COR-L47 (cell line): Measurements from ENCODE around the gene VPS37C.
"Not testable (repeated sequence)": the region's sequence is repeated elsewhere in the genome, so short reads cannot be mapped to it uniquely, and the experiment has no call there.

Source experiments
- DNase-seq: peaks from one replicate; lab custom pipeline; 2025; lab: John Stamatoyannopoulos, UW

The VPS37C gene

GRCh38 chr11:61174949-61175348 lies 13.7 kb upstream of the VPS37C start:
- DNase-seq: no peak

GRCh38 chr11:61174273-61174672 lies 13.0 kb upstream of the VPS37C start:
- DNase-seq: no peak

DNA sequence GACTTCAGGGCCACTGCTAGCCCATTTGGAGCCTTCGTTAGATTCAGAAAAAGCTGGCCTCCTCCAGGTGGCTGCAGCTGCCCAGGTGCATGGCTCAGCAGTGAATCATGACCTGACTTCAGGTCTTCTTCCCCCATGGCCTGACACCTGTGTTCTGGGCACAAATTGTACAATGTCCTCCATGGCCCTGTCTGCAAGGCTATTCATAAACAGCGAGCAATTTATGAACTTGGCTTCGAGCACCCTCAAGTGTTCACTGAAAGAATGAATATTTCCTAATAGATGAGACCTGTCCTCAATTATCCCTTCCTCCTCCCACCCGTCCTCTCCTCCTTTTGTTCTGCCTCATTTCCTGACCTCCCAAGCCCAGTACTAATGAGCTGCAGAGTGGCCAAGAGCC lies 12.2 kb upstream of the VPS37C start:
- DNase-seq: peak; percentile 34

DNA sequence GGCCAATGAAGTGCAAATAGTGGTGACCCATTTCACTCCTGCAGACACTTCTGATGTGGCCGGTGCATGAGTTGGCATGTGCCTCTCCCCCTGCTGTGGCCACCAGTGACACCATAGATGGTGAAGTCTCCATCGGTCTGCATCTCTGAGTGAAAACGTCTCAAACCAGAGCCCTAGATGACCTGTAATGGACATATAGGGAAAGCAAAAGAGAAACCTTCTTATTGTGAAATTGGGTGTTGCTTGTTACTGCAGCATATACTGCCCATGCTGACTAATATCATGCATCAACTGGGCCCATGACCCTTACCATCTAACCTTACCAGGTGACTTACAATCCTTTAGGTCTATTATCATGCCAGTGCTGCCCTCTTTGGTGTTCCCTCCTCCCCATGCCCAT lies 11.7 kb upstream of the VPS37C start:
- no peak for DNase-seq

GRCh38 chr11:61172356-61172755 lies 11.1 kb upstream of the VPS37C start:
- DNase-seq: no peak

- DNase-seq: no peak
These were observed 10.7 kb upstream of the VPS37C start for GRCh38 chr11:61171907-61172306.

GRCh38 chr11:61170566-61170965 lies 9.3 kb upstream of the VPS37C start:
- DNase-seq: no peak

- DNase-seq: no peak
These were observed 7.6 kb upstream of the VPS37C start for GRCh38 chr11:61168800-61169199.

DNA sequence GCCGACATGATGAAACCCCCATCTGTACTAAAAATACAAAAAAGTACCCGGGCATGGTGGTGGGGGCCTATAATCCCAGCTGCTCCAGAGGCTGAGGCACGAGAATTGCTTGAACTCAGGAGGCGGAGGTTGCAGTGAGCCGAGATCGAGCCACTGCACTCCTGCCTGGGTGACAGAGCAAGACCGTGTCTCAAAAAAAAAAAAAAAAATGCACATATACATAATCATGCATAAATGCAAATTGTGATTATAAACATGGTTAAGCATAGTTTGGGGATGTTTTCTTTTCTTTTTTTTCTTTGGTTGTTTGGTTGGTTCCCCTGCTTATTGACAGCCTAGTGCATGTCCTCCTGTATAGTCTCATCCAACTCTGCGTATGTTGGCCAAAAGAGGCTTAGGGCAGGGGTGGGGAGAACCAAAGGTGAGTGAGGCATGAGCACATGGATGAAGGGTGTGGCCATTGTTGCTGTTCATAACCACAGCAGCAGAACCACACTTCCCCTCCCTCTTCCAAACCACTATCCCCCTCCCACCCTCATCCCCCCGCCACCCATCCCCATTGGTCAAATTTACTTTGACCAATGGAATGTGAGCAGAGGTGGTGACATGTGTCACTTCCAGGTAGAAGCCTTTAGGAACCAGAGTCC lies 6.9 kb upstream of the VPS37C start:
- no peak for DNase-seq

GRCh38 chr11:61166331-61166730 lies 5.1 kb upstream of the VPS37C start:
- not testable (repeated sequence) for DNase-seq

DNA sequence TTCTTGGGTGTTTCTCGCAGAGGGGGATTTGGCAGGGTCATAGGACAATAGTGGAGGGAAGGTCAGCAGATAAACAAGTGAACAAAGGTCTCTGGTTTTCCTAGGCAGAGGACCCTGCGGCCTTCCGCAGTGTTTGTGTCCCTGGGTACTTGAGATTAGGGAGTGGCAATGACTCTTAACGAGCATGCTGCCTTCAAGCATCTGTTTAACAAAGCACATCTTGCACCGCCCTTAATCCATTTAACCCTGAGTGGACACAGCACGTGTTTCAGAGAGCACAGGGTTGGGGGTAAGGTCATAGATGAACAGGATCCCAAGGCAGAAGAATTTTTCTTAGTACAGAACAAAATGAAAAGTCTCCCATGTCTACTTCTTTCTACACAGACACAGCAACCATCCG lies 4.6 kb upstream of the VPS37C start:
- not testable (repeated sequence) for DNase-seq

DNA sequence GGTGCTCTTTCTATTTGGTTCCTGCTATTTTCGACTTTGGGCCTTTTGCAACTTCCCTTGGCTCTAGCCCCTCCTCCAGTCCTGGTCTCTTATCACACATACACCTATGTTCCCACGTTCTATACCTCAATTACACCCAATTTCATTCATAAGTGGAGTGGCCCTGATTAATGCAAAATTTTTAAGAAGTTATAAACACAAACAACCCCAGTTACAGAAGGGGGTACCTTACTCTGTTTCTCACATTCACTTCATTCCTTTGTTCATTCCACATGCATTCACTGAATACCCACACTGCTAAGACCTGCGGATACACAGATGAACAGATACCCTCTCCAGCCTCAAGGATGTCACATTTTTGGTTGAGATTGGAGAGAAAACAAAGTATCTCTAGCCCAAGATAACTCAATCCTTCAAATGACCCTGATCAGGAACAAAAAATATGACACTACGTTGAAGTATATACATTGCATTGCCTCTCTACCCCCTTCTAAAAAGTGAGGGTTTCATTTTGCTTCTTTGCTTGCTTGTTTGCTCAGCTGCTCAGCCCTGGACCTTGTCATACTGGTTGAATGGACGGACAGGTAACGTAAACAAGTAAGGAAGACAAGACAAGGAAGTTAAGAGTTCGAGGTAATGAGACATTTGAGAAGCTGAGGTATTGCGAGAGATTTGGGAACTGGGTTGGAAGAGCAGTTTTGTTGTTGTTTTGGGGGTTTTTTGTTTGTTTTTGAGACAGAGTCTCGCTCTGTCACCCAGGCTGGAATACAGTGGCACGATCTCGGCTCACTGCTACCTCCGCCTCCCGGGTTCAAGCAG lies 3.6 kb upstream of the VPS37C start:
- no peak for DNase-seq

GRCh38 chr11:61163714-61164605 lies 2.7 kb upstream of the VPS37C start:
- no peak for DNase-seq

DNA sequence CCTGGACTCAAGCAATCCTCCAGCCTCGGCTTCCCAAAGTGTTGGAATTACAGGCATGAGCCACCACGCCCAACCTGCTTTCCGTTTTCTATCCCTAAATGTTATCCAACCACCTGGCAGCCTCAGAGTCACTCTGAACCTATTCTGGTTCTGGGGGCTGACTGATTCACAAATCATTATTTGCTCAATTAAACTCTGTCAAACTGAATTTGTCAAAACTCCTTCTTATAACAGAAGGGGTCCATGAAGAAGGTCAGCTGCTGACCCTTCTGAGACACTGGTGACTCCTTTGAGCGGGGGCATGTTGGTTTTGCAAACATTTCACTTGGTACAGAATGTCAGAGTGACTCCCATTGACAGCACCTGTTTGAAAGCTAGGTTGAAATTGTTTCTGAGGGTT lies 1.8 kb upstream of the VPS37C start:
- DNase-seq: no peak

GRCh38 chr11:61162092-61162941 lies 1.1 kb upstream of the VPS37C start:
- peak; percentile 40 for DNase-seq

- no peak for DNase-seq
These were observed 588 bp downstream of the VPS37C start for GRCh38 chr11:61160487-61161189.

DNA sequence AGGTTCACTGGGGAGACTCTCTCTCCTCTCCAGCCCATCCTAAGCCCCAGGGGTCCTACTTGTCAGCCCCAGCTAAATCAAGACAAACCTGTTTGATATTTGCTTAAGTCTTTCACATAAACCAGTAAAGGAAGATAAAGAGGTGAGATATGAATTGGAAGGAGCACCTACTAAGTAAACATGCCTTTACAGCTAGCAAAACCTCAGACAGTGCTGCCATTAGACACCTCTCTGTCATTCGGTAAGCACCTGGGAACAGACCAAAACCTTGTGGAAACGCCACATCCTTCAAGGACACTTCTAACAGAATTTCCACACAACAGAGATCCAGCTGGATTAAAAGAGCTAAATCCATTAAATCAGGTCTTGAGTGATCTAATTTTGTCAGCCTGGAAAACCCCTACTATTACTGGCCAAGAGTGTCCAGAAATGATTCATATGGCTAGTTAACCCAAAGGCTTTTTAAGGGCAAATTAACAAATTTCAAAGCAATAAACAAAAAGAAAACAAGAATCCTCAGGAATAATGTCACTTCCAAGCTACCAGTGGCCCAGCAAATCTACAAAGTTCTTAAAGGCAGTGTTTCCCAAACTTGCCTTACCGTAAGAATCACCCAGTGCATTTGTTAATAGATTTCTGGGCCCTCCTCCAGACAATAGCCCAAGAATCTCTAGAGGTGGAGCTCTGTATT lies 2.4 kb downstream of the VPS37C start:
- DNase-seq: no peak

DNA sequence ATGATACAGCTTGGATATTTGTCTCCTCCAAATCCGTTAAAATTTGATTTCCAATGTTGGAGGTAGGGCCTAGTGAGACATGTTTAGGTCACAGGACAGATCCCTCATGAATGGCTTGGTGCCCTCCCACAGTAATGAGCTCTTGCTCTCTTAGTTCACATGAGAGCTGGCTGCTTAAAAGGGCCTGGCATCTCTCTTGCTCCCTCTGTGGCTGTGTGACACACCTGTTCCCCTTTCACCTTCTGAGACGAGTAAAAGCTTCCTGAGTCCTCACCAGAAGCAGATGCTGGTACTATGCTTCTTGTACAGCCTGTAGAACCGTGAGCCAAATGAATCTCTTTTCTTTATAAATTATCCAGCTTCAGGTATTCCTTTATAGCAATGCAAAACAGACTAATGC lies 3.5 kb downstream of the VPS37C start:
- DNase-seq: no peak

- no peak for DNase-seq
These were observed 5.5 kb downstream of the VPS37C start for GRCh38 chr11:61155741-61156140.

DNA sequence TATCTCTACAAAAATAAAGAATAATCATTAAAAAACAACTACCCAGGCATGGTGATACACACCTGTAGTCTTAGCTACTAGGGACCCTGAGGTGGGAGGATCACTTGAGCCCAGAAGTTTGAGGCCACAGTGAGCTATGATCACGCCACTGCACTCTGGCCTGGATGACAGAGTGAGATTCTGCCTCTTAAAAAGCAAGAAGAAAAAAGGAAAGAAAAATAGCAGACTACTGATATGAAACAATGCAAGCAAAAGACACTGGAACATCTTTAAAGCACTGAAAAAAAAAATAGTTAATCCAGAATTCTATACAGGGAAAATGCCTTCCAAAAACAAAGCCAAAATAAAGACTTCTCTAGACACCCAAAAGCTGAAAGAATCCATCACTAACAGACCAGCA lies 5.9 kb downstream of the VPS37C start:
- DNase-seq: no peak
